SK-N-SH (cell line): ENCODE measurements around the gene TMEM150C. TPM values are rescaled to one million over a fixed set of nuclear protein-coding genes. Genes with fewer than 3 reads are reported as not detected.
"Not testable (repeated sequence)": the region's sequence is repeated elsewhere in the genome, so short reads cannot be mapped to it uniquely, and the experiment has no call there.

ENCODE experiments used
- CTCF ChIA-PET: fragments of 300-600, 350-600 bp; formaldehyde crosslinking; extraction: SDS; loops from one replicate; lab custom pipeline; 2021; lab: Yijun Ruan, JAX
- POLR2A ChIA-PET: fragments of 350-600 bp; sonication (Branson Sonifier 250); formaldehyde crosslinking; extraction: SDS; loops from one replicate; lab custom pipeline; 2020; ENCODE audit warnings: antibody characterized with exemption, inconsistent platforms; lab: Yijun Ruan, JAX
- DNase-seq: peaks from one replicate; pipeline ENCODE4 v3.0.0; 2012
- H2AFZ ChIP-seq: fragments of 200-600 bp; sonication (generic); 2 replicates; pipeline ENCODE4 v1.8.1; 2016; ENCODE audit warnings: antibody characterized with exemption, mild to moderate bottlenecking, low read depth
- H3F3A ChIP-seq: fragments of 200-600 bp; sonication (generic); replicated peaks from 2 replicates; pipeline ENCODE3; 2016; ENCODE audit warnings: antibody characterized with exemption, mild to moderate bottlenecking; ENCODE audit not compliant: insufficient read depth
- H3K27ac ChIP-seq, 2 experiments: fragments of 200-500 bp in 1 of 2; fragments of 200-600 bp in 1 of 2; sonication (Bioruptor generic) in 1 of 2; sonication (generic), shearing (Covaris generic) in 1 of 2; 2 replicates each; pipeline versions ENCODE4 v1.5.1 to v1.6.1; 2014 to 2016; ENCODE audit warnings: low read depth in 2 of 2, inconsistent platforms in 1 of 2, low read length in 1 of 2, mild to moderate bottlenecking in 1 of 2, mixed read lengths in 1 of 2
- H3K27me3 ChIP-seq: fragments of 200-600 bp; sonication (generic), shearing (Covaris generic); 2 replicates; pipeline ENCODE4 v1.6.1; 2016; ENCODE audit warnings: mixed run types; ENCODE audit not compliant: insufficient read depth
- H3K36me3 ChIP-seq, 2 experiments: fragments of 200-500 bp in 1 of 2; fragments of 200-600 bp in 1 of 2; sonication (Bioruptor generic) in 1 of 2; sonication (generic) in 1 of 2; replicated peaks in 1 of 2; 2 replicates each; pipeline versions ENCODE3 to v1.5.1; 2014 to 2016; ENCODE audit warnings: low read length in 1 of 2, mild to moderate bottlenecking in 1 of 2; ENCODE audit not compliant: insufficient read depth in 2 of 2, control insufficient read depth in 1 of 2
- H3K4me1 ChIP-seq, 2 experiments: fragments of 200-500 bp in 1 of 2; fragments of 200-600 bp in 1 of 2; sonication (Bioruptor generic) in 1 of 2; sonication (generic), shearing (Covaris generic) in 1 of 2; 2 replicates each; pipeline versions ENCODE4 v1.5.1 to v1.6.1; 2014 to 2016; ENCODE audit warnings: low read depth in 1 of 2, low read length in 1 of 2, mixed run types in 1 of 2; ENCODE audit not compliant: insufficient read depth in 2 of 2, control insufficient read depth in 1 of 2
- H3K4me2 ChIP-seq: fragments of 200-600 bp; sonication (generic), shearing (Covaris generic); 2 replicates; pipeline ENCODE4 v1.6.1; 2017; ENCODE audit warnings: mixed run types
- H3K4me3 ChIP-seq, 2 experiments: fragments of 200-500 bp in 1 of 2; fragments of 200-600 bp in 1 of 2; sonication (Bioruptor generic) in 1 of 2; sonication (generic), shearing (Covaris generic) in 1 of 2; 2 replicates each; pipeline versions ENCODE4 v1.5.1 to v1.8.1; 2014 to 2016; ENCODE audit warnings: low read depth in 2 of 2, inconsistent platforms in 1 of 2, low read length in 1 of 2, mild to moderate bottlenecking in 1 of 2, mixed read lengths in 1 of 2, moderate library complexity in 1 of 2
- H3K79me2 ChIP-seq: fragments of 200-600 bp; sonication (generic); 2 replicates; pipeline ENCODE4 v1.8.1; 2017; ENCODE audit warnings: mild to moderate bottlenecking; ENCODE audit not compliant: insufficient read depth
- H3K9ac ChIP-seq: fragments of 200-600 bp; sonication (generic); 2 replicates; pipeline ENCODE4 v1.6.1; 2017; ENCODE audit warnings: mixed run types
- H3K9me2 ChIP-seq: fragments of 200-600 bp; sonication (generic); 2 replicates; pipeline ENCODE4 v1.6.1; 2017; ENCODE audit warnings: mixed run types
- H3K9me3 ChIP-seq: fragments of 200-600 bp; sonication (generic); 2 replicates; pipeline ENCODE4 v1.6.1; 2017; ENCODE audit warnings: mixed run types, mild to moderate bottlenecking, moderate library complexity
- H4K20me1 ChIP-seq: fragments of 200-600 bp; sonication (generic); 2 replicates; pipeline ENCODE4 v1.6.1; 2017; ENCODE audit warnings: mild to moderate bottlenecking, mixed run types; ENCODE audit not compliant: insufficient read depth
- EZH2phosphoT487 ChIP-seq: fragments of 200-600 bp; sonication (generic); IDR thresholded peaks from 2 replicates; pipeline ENCODE4 v1.6.1; 2017; ENCODE audit warnings: low read depth, mixed run types, mild to moderate bottlenecking, antibody characterized with exemption, moderate library complexity, borderline replicate concordance
- NFIC ChIP-seq: IDR thresholded peaks from 2 replicates; pipeline ENCODE4 v1.4.0; 2012; ENCODE audit warnings: borderline replicate concordance
- POLR2AphosphoS5 ChIP-seq: IDR thresholded peaks from 2 replicates; pipeline ENCODE4 v1.6.1; 2012; ENCODE audit warnings: low read depth, low read length
- RAD21 ChIP-seq: IDR thresholded peaks from 2 replicates; pipeline ENCODE4 v1.6.1; 2012; ENCODE audit warnings: mild to moderate bottlenecking, low read length
- USF2 ChIP-seq: fragments of 150-350 bp; IDR thresholded peaks from 2 replicates; pipeline ENCODE4 v1.6.1; 2017; ENCODE audit warnings: antibody characterized with exemption, low read length, low read depth, borderline replicate concordance
- YY1 ChIP-seq: IDR thresholded peaks from 2 replicates; pipeline ENCODE4 v1.4.0; 2012; ENCODE audit warnings: low read depth, mild to moderate bottlenecking
- WGBS: methylation state at CpG from one replicate; pipeline ENCODE4 v1.1.6; 2017; ENCODE audit warnings: low lambda C conversion rate; 5-methylcytosine and 5-hydroxymethylcytosine counted together
- polyA plus RNA-seq, 3 experiments: library from polyadenylated mRNA; depleted of rRNA; stranded (reverse); fragments of >200 nt; gene quantifications; 2 replicates each; pipeline ENCODE4 v1.2.3, GENCODE V29; 2012
- TF ChIP-seq, protein P1 (sequence below): IDR thresholded peaks from 2 replicates; pipeline ENCODE4 v1.4.0; 2012; ENCODE audit warnings: low read depth, borderline replicate concordance
- TF ChIP-seq, protein P2 (sequence below): IDR thresholded peaks from 2 replicates; pipeline ENCODE4 v1.4.0; 2012; ENCODE audit warnings: low read depth
- TF ChIP-seq, protein P3 (sequence below): IDR thresholded peaks from 2 replicates; pipeline ENCODE4; 2012
- TF ChIP-seq, protein P4 (sequence below): fragments of 200-600 bp; sonication (generic); IDR thresholded peaks from 2 replicates; pipeline ENCODE4 v1.6.1; 2017; ENCODE audit warnings: antibody characterized with exemption, mild to moderate bottlenecking, moderate library complexity

Gene TMEM150C
- polyA plus RNA-seq, 1 of the 3 experiments (the other 2 are of a cell fraction): 1.0 TPM

DNA sequence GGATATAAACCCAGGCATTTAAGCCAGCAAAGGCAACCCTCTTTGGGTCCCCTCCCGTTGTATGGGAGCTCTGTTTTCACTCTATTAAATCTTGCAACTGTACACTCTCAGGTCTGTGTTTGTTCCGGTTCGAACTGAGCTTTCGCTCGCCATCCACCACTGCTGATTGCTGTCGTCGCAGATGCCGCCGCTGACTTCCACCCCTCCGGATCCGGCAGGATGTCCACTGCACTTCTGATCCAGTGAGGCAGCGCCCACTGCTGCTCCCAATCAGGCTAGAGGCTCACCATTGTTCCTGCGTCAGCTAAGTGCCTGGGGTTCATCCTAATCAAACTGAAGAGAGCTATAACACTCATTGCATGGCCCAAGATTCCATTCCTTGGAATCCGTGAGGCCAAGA, 82.2 kb downstream of the TMEM150C start:
- POLR2A ChIA-PET: no interaction called here
- CTCF ChIA-PET: no interaction called here

GRCh38 chr4:82477469-82477868, 84.3 kb downstream of the TMEM150C start:
- H3K9me2 ChIP-seq, H3K4me3 ChIP-seq, H3K9ac ChIP-seq, H3K79me2 ChIP-seq, H3F3A ChIP-seq, H3K36me3 ChIP-seq, H3K4me1 ChIP-seq, CTCF ChIA-PET, H2AFZ ChIP-seq, H4K20me1 ChIP-seq, H3K4me2 ChIP-seq, POLR2A ChIA-PET, H3K27me3 ChIP-seq, H3K9me3 ChIP-seq, DNase-seq, H3K27ac ChIP-seq: not testable (repeated sequence)
- WGBS: 88% methylated on average over 9 of the region's 9 CpGs

More for the DNA sequence above, 82.2 kb downstream of the TMEM150C start:
- no peak overlapping the region for H3K27ac ChIP-seq
- WGBS: 89% methylated on average over 14 of the region's 14 CpGs
- H2AFZ ChIP-seq: no peak overlapping the region
- H3K4me2 ChIP-seq: no peak overlapping the region
- no peaks in the 10 kb centered on the region for H3F3A ChIP-seq
- no peak for DNase-seq
- H3K9me3 ChIP-seq: no peaks in the 10 kb centered on the region
- H4K20me1 ChIP-seq: no peaks in the 10 kb centered on the region
- peaks cover 0 to 8% of the 10 kb centered on the region in 2 experiments for H3K36me3 ChIP-seq
- H3K9ac ChIP-seq: no peak overlapping the region
- no peaks in the 10 kb centered on the region for H3K27me3 ChIP-seq
- no peaks in the 10 kb centered on the region for H3K4me1 ChIP-seq
- TF ChIP-seq YY1 (no peak), RAD21 (no peak), POLR2AphosphoS5 (no peak), EZH2phosphoT487 (no peak), NFIC (no peak), USF2 (no peak)
- TF ChIP-seq, protein P1, sequence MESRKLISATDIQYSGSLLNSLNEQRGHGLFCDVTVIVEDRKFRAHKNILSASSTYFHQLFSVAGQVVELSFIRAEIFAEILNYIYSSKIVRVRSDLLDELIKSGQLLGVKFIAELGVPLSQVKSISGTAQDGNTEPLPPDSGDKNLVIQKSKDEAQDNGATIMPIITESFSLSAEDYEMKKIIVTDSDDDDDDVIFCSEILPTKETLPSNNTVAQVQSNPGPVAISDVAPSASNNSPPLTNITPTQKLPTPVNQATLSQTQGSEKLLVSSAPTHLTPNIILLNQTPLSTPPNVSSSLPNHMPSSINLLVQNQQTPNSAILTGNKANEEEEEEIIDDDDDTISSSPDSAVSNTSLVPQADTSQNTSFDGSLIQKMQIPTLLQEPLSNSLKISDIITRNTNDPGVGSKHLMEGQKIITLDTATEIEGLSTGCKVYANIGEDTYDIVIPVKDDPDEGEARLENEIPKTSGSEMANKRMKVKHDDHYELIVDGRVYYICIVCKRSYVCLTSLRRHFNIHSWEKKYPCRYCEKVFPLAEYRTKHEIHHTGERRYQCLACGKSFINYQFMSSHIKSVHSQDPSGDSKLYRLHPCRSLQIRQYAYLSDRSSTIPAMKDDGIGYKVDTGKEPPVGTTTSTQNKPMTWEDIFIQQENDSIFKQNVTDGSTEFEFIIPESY: no peak
- TF ChIP-seq, protein P2, sequence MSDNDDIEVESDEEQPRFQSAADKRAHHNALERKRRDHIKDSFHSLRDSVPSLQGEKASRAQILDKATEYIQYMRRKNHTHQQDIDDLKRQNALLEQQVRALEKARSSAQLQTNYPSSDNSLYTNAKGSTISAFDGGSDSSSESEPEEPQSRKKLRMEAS: no peak
- TF ChIP-seq, protein P3, sequence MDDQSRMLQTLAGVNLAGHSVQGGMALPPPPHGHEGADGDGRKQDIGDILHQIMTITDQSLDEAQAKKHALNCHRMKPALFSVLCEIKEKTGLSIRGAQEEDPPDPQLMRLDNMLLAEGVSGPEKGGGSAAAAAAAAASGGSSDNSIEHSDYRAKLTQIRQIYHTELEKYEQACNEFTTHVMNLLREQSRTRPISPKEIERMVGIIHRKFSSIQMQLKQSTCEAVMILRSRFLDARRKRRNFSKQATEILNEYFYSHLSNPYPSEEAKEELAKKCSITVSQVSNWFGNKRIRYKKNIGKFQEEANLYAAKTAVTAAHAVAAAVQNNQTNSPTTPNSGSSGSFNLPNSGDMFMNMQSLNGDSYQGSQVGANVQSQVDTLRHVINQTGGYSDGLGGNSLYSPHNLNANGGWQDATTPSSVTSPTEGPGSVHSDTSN: no peak
- TF ChIP-seq, protein P4, sequence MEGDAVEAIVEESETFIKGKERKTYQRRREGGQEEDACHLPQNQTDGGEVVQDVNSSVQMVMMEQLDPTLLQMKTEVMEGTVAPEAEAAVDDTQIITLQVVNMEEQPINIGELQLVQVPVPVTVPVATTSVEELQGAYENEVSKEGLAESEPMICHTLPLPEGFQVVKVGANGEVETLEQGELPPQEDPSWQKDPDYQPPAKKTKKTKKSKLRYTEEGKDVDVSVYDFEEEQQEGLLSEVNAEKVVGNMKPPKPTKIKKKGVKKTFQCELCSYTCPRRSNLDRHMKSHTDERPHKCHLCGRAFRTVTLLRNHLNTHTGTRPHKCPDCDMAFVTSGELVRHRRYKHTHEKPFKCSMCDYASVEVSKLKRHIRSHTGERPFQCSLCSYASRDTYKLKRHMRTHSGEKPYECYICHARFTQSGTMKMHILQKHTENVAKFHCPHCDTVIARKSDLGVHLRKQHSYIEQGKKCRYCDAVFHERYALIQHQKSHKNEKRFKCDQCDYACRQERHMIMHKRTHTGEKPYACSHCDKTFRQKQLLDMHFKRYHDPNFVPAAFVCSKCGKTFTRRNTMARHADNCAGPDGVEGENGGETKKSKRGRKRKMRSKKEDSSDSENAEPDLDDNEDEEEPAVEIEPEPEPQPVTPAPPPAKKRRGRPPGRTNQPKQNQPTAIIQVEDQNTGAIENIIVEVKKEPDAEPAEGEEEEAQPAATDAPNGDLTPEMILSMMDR: no peak
- H3K9me2 ChIP-seq: no peaks in the 10 kb centered on the region
- H3K79me2 ChIP-seq: no peaks in the 10 kb centered on the region
- no peak overlapping the region for H3K4me3 ChIP-seq

- H3K4me1 ChIP-seq, H3F3A ChIP-seq, H3K9me3 ChIP-seq, POLR2A ChIA-PET, H3K27ac ChIP-seq, H3K79me2 ChIP-seq, H2AFZ ChIP-seq, H3K36me3 ChIP-seq, H3K9ac ChIP-seq, H3K4me3 ChIP-seq, DNase-seq, H4K20me1 ChIP-seq, H3K4me2 ChIP-seq, H3K27me3 ChIP-seq, H3K9me2 ChIP-seq, CTCF ChIA-PET: not testable (repeated sequence)
- 87% methylated on average over 7 of the region's 7 CpGs for whole genome bisulfite sequencing
These were observed 85.9 kb downstream of the TMEM150C start for GRCh38 chr4:82475931-82476330.
